ENCODE measurements around the gene SMAD9.
"Not testable (repeated sequence)": the region's sequence is repeated elsewhere in the genome, so short reads cannot be mapped to it uniquely, and the experiment has no call there.

Gene SMAD9

DNA sequence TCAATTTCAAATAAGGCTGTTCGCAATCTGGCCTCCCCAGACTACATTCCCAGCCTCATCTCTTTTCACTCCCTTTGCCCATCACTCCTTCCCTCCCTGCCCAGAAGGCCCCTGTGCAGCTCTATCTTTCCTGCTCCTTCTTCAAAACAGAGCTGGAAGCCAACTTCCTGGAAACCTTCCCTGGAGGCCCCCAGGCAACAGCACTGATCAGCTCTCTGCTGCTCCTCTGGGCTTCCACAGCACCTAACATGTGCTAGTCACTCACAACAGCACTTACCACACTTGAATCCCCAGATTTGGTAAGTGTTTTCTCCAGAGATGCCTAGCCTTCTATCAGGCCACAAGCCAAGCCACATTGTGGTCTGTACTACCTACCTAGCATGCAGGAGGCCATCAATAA, 9.5 kb downstream of the SMAD9 start:
- no peak for DNase-seq

- DNase-seq, result no peak
Observed at GRCh38 chr13:36907821-36908220, 12.2 kb downstream of the SMAD9 start.

DNA sequence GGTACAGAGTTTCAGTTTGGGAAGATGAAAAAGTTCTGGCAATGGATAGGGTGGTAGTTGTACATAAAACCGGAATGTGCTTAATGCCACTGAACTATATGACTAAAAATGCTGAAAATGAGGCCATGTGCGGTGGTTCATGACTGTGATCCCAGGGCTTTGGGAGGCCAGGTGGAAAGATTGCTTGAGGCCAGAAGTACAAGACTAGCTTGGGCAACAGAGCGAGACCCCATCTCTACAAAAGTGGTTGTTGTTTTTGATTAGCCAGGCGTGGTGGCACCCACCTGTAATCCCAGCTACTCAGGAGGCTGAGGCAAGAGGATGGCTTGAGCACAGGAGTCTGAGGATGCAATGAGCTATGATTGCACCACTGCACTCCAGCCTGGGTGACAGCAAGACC, 12.8 kb downstream of the SMAD9 start:
- no peak for DNase-seq

- DNase-seq, result no peak
Observed at GRCh38 chr13:36905944-36906343, 14.1 kb downstream of the SMAD9 start.

- no peak for DNase-seq
Observed at GRCh38 chr13:36903925-36904595, 16.0 kb downstream of the SMAD9 start.

DNA sequence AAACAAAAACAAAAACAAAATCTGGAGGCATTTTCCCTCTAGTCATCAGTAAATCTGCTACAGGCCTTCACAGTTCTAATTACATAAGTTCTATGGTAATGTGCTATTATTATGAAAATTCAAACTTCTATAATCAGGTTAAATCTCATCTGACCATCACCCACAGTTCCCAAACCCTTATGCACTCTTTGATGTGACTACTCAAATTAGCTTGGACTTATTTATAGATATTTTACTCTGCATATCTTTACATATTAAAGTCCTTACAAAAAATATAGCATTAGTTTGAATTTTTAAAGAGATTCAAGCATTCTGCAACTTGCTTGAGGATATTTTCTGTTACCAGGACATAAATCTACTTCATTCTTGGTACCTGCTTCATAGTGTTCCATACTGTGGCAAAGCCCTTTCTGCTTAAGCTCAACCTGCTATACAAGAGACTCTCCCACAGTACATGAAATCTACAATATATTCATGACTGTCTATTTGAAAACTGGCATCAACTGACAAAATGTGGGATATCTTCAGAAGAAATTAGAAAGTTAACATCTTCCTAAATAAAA, 22.9 kb downstream of the SMAD9 start:
- DNase-seq, result no peak

- no peak for DNase-seq
Observed at GRCh38 chr13:36891752-36892151, 28.3 kb downstream of the SMAD9 start.

- DNase-seq, result no peak
Observed at GRCh38 chr13:36888645-36889044, 31.4 kb downstream of the SMAD9 start.

GRCh38 chr13:36887758-36888521, 32.1 kb downstream of the SMAD9 start:
- DNase-seq, result no peak

DNA sequence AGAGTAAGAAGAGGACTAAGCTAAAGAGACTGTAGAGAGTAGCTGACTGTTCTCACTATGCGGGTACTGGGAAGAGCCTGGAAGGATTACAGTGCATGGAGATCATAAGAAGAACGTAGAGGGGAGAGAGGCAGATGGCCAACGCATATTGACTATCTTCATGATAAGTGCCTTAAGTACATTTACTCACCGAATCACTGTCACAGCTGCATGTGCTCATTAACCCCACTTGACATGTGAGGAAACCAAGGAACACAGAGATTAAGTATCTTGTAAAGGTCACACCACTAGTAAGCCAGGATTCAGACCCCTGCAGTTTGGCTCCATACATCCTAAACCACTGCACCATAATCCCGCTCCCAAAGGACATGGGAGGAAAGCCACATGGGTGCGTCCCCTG, 34.1 kb downstream of the SMAD9 start:
- no peak for DNase-seq

- no peak for DNase-seq
Observed at GRCh38 chr13:36884235-36884634, 35.8 kb downstream of the SMAD9 start.

DNA sequence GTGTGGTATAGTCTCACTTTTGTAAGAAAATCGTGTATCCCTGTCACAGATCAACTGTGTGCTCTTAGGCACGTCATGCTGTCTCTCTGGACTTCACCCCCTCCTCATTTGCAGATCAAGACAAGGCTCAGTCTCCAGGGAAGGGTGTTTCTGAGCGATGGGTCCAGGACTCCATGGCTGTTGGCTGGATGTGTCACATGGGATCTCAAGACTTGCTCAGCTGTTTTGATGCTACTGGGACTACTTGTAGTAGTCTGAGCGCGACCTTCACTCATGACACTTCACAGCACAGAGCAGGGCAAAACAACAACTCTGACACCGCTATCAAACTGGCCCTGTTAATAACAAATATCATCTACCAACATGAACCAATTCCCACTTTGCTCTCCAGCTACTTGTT, 36.2 kb downstream of the SMAD9 start:
- DNase-seq, result no peak

DNA sequence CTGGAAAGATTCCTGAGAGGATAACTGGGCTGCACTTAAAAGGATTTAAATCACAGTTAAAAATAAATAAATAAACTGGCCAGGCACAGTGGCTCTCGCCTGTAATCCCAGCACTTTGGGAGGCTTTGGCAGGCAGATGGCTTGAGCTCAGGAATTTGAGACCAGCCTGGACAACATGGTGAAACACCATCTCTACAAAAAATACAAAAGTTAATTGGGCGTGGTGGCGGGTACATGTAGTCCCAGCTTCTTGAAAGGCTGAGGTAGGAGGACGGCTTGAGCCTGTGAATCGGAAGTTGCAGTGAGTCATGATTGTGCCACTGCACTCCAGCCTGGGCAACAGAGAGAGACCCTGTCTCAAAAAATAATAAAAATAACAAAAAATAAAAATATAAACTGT, 36.6 kb downstream of the SMAD9 start:
- DNase-seq, result not testable (repeated sequence)

DNA sequence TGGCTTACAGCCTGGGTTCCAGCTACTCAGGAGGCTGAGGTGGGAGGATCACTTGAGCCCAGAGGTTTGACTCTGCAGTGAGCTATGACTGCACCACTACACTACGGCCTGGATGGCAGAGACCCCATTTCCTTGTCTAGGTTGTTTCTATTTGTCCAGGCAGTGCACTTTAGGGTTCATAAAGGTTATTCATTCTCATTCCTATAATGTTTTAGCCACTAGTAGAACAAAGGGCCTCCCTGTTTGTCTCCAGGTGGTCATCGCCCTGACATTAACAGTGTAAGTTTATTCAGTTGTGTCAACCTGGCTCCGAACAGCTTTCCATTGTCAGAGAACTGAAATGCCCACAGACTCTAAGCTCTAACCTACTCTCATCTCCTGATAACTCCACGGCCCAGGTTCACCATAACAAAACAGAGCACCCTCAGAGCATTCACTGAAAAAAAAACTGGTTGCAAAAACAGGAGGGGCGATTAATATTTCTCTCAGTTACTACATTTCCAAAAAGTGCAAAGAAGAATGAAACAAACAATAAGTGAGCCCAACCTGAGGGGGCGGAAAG, 37.1 kb downstream of the SMAD9 start:
- no peak for DNase-seq

GRCh38 chr13:36880961-36881360, 39.1 kb downstream of the SMAD9 start:
- DNase-seq, result no peak

GRCh38 chr13:36879218-36879938, 40.7 kb downstream of the SMAD9 start:
- DNase-seq, result no peak

GRCh38 chr13:36875961-36876360, 44.1 kb downstream of the SMAD9 start:
- DNase-seq, result no peak

DNA sequence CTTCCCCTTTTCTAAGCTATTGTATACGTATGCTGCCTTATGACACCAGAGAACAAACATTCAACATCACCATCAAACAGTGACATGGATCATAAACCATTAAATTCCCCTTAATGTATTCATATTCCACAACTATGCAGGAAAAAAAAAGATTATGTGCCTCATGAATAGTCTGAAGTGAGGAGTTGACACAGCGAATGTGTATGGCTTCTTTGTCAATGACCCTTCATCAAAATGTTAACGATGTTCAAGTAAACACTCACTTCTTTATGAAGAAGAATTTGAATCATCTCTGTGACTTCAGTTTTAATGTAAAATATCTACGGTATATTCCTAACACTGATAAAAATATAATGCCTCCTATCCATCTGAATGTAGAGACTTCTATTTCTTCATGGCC, 44.6 kb downstream of the SMAD9 start:
- DNase-seq, result no peak

DNA sequence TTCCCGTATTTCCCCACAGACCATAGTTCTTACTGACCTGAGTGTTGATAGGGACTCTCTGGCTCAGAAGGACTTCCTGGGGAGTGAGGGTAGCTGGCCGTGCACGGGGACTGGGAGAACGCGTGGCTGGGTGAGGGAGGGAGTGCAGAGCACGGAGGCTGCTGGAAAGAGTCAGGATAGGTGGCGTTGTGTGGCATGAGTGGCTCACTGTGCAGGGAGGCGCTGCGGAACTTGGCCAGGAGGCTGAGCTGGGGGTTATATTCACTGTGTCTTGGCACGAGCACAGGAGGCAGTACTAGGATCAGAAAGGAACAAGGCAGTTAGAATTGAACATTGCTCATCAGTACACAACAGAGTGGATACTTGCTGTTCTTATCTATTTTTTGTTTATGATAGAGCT, 47.4 kb downstream of the SMAD9 start:
- DNase-seq, result no peak

GRCh38 chr13:36870050-36870692, 49.9 kb downstream of the SMAD9 start:
- no peak for DNase-seq

DNA sequence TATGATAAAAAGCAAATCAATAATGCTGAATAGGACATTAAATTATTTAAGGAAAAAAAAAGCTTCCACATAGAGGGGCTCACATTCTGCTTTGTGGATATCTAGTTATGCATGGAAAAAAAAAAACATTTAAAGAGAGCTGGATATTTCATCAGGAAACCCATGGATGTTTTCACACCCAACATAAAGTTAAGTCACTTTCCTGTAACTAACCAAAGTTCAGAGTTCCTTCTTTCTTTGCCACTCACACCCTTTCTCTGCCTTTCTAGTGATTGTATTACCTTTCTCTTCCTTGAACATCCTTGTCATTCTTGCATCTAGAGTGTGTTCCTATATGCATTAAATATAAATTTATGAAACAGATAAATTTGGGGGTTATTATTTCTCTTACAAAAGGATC, 53.8 kb downstream of the SMAD9 start:
- DNase-seq, result no peak

GRCh38 chr13:36865265-36865664, 54.8 kb downstream of the SMAD9 start:
- DNase-seq, result no peak

DNA sequence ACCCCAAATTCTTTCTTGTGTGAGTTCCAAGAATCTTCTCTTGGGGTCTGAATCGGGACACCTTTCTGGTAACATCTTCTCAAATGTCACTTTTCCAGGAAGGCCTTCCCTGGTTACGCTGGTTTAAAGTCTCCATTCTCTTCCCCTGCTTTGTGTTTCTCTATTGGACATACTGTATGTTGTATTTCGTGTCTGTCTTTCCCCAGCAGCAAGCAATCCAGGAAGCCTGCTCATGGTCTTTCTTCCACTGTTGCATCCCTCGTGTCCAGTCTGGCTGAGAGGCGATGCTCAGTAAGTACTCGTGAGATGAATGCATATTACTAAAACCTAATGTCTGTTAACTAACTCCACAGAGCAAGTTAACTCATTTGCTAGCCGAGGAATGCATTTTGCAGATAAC, 57.3 kb downstream of the SMAD9 start:
- no peak for DNase-seq

All from activated naive CD4-positive, alpha-beta T cell treated with Interleukin-2 at 50 U/mL for 16 hours (primary cell).